ENCODE data around the gene CCNF.

CCNF gene

GRCh38 chr16:2427526-2427925, 1.7 kb upstream of the CCNF start:
- Histone ChIP-seq H3K4me2 (ENCODE audit: low read length) (no peak overlapping the region), H3K4me1 (ENCODE audit: insufficient read depth, low read length, severe bottlenecking) (peaks cover 23% of the 10 kb centered on the region), H3K79me2 (ENCODE audit: insufficient read depth, low read length) (peaks cover 17% of the 10 kb centered on the region), H3K27ac (ENCODE audit: low read depth, low read length, poor library complexity, severe bottlenecking) (no peak overlapping the region), H2AFZ (ENCODE audit: low read length) (no peak overlapping the region), H3K36me3 (ENCODE audit: insufficient read depth, low read length) (peaks cover 21% of the 10 kb centered on the region), H3K9me3 (ENCODE audit: low read length) (no peaks in the 10 kb centered on the region), H3K9ac (ENCODE audit: low read length) (no peak overlapping the region), H3K27me3 (ENCODE audit: insufficient read depth, low read length) (no peaks in the 10 kb centered on the region), H3K9me2 (ENCODE audit: low read depth, low read length) (no peaks in the 10 kb centered on the region), H3K4me3 (ENCODE audit: low read depth, low read length, poor library complexity, severe bottlenecking) (no peak overlapping the region), H3F3A (ENCODE audit: insufficient read depth, low read length) (no peaks in the 10 kb centered on the region), H4K20me1 (ENCODE audit: insufficient read depth, low read length) (no peaks in the 10 kb centered on the region)
- TF ChIP-seq EZH2 (IDR thresholded peaks at IDR 0.05; ENCODE audit: borderline replicate concordance, low read length), result no peak
- no peak for TF ChIP-seq CTCF (IDR thresholded peaks at IDR 0.05; ENCODE audit: low read length)

DNA sequence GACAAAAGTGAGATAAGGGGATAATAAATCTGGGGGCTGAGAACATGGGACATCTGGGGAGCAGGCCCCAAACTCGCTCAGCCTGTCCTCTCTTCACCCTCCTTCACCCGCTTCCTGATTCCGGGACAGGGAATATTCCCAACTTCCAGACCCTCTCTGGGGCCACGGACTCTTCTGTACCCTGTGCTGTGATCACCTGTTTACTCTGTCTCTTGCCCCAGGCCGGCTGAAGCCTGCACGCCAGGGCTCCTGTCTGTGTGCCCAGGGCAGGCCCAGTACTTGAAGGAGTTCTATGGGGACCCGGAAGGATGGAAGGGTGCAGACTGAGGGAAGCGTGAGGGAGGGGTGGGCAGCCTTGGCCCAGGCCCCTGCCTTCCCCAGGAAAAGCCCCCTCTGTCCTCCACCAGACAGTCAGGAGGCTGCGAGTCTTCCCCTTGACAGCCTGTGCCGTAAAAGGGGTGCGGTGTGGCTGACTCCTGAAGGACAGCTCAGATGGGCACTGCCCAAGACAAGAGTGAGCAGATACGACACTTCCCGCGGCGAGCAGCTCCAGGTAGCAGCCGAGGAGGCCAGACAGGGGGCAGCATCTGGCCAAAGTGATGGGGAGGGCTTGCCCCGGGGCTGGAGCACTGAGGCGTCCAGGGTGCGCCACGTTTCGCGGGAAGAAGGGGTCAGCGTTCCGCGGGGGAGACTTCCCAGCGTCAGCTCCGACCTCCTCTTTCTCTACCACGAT, 1.0 kb upstream of the CCNF start:
- Histone ChIP-seq H3K4me3 (ENCODE audit: low read depth, low read length, poor library complexity, severe bottlenecking) (peak overlapping the region; percentile 67), H3K4me1 (ENCODE audit: insufficient read depth, low read length, severe bottlenecking) (peaks cover 23% of the 10 kb centered on the region), H3K9me3 (ENCODE audit: low read length) (no peaks in the 10 kb centered on the region), H3K9me2 (ENCODE audit: low read depth, low read length) (no peaks in the 10 kb centered on the region), H2AFZ (ENCODE audit: low read length) (no peak overlapping the region), H3K36me3 (ENCODE audit: insufficient read depth, low read length) (peaks cover 27% of the 10 kb centered on the region), H4K20me1 (ENCODE audit: insufficient read depth, low read length) (no peaks in the 10 kb centered on the region), H3K79me2 (ENCODE audit: insufficient read depth, low read length) (peaks cover 17% of the 10 kb centered on the region), H3K27me3 (ENCODE audit: insufficient read depth, low read length) (no peaks in the 10 kb centered on the region), H3K9ac (ENCODE audit: low read length) (peak overlapping the region; percentile 76), H3F3A (ENCODE audit: insufficient read depth, low read length) (no peaks in the 10 kb centered on the region), H3K27ac (ENCODE audit: low read depth, low read length, poor library complexity, severe bottlenecking) (no peak overlapping the region), H3K4me2 (ENCODE audit: low read length) (peak overlapping the region; percentile 73)
- TF ChIP-seq EZH2 (IDR thresholded peaks at IDR 0.05; ENCODE audit: borderline replicate concordance, low read length) (no peak), CTCF (IDR thresholded peaks at IDR 0.05; ENCODE audit: low read length) (peak; percentile 37; the same call in 1 of the 2 replicates)

GRCh38 chr16:2428784-2429033, 538 bp upstream of the CCNF start:
- Histone ChIP-seq H3K4me2 (ENCODE audit: low read length) (peak overlapping the region; percentile 73), H3K9me2 (ENCODE audit: low read depth, low read length) (no peaks in the 10 kb centered on the region), H3K36me3 (ENCODE audit: insufficient read depth, low read length) (peaks cover 32% of the 10 kb centered on the region), H3F3A (ENCODE audit: insufficient read depth, low read length) (no peaks in the 10 kb centered on the region), H3K9me3 (ENCODE audit: low read length) (no peaks in the 10 kb centered on the region), H3K9ac (ENCODE audit: low read length) (peak overlapping the region; percentile 76), H3K4me1 (ENCODE audit: insufficient read depth, low read length, severe bottlenecking) (peaks cover 23% of the 10 kb centered on the region), H2AFZ (ENCODE audit: low read length) (no peak overlapping the region), H3K27ac (ENCODE audit: low read depth, low read length, poor library complexity, severe bottlenecking) (no peak overlapping the region), H3K27me3 (ENCODE audit: insufficient read depth, low read length) (no peaks in the 10 kb centered on the region), H3K4me3 (ENCODE audit: low read depth, low read length, poor library complexity, severe bottlenecking) (peak overlapping the region; percentile 67), H4K20me1 (ENCODE audit: insufficient read depth, low read length) (no peaks in the 10 kb centered on the region), H3K79me2 (ENCODE audit: insufficient read depth, low read length) (peaks cover 17% of the 10 kb centered on the region)
- TF ChIP-seq CTCF (IDR thresholded peaks at IDR 0.05; ENCODE audit: low read length) (no peak), EZH2 (IDR thresholded peaks at IDR 0.05; ENCODE audit: borderline replicate concordance, low read length) (no peak)
